ENCODE measurements around the gene ADNP2.

Gene ADNP2

GRCh38 chr18:80086281-80086680 lies 22.8 kb upstream of the ADNP2 start:
- TF ChIP-seq CTCF (IDR thresholded peaks at IDR 0.05; ENCODE audit: low read depth, low read length), result no peak
- no peak for DNase-seq (ENCODE audit: low read depth in 2 of 2)
- H3K4me3 ChIP-seq (replicated peaks in 1 of 2; ENCODE audit: low read depth in 2 of 2, low read length in 2 of 2), result no peak overlapping the region

GRCh38 chr18:80088036-80088435 lies 21.0 kb upstream of the ADNP2 start:
- TF ChIP-seq CTCF (IDR thresholded peaks at IDR 0.05; ENCODE audit: low read depth, low read length), result no peak

GRCh38 chr18:80088823-80089222 lies 20.2 kb upstream of the ADNP2 start:
- no peak for DNase-seq (ENCODE audit: low read depth in 2 of 2)
- no peak for TF ChIP-seq CTCF (IDR thresholded peaks at IDR 0.05; ENCODE audit: low read depth, low read length)
- no peak overlapping the region for H3K4me3 ChIP-seq (replicated peaks in 1 of 2; ENCODE audit: low read depth in 2 of 2, low read length in 2 of 2)

More at GRCh38 chr18:80088036-80088435, 21.0 kb upstream of the ADNP2 start:
- DNase-seq (ENCODE audit: low read depth in 2 of 2), result no peak
- no peak overlapping the region for H3K4me3 ChIP-seq (replicated peaks in 1 of 2; ENCODE audit: low read depth in 2 of 2, low read length in 2 of 2)

- no peak for TF ChIP-seq CTCF (IDR thresholded peaks at IDR 0.05; ENCODE audit: low read depth, low read length)
- no peak for DNase-seq (ENCODE audit: low read depth in 2 of 2)
- no peak overlapping the region for H3K4me3 ChIP-seq (replicated peaks in 1 of 2; ENCODE audit: low read depth in 2 of 2, low read length in 2 of 2)
Measured at GRCh38 chr18:80095414-80095813, 13.6 kb upstream of the ADNP2 start.

- H3K4me3 ChIP-seq (replicated peaks in 1 of 2; ENCODE audit: low read depth in 2 of 2, low read length in 2 of 2), result no peak overlapping the region
- no peak for TF ChIP-seq CTCF (IDR thresholded peaks at IDR 0.05; ENCODE audit: low read depth, low read length)
- no peak for DNase-seq (ENCODE audit: low read depth in 2 of 2)
Measured at GRCh38 chr18:80096032-80096565, 13.0 kb upstream of the ADNP2 start.

GRCh38 chr18:80097201-80097600 lies 11.9 kb upstream of the ADNP2 start:
- TF ChIP-seq CTCF (IDR thresholded peaks at IDR 0.05; ENCODE audit: low read depth, low read length), result no peak
- no peak overlapping the region for H3K4me3 ChIP-seq (replicated peaks in 1 of 2; ENCODE audit: low read depth in 2 of 2, low read length in 2 of 2)
- DNase-seq (ENCODE audit: low read depth in 2 of 2), result no peak

- TF ChIP-seq CTCF (IDR thresholded peaks at IDR 0.05; ENCODE audit: low read depth, low read length), result no peak
- H3K4me3 ChIP-seq (replicated peaks in 1 of 2; ENCODE audit: low read depth in 2 of 2, low read length in 2 of 2), result no peak overlapping the region
- DNase-seq (ENCODE audit: low read depth in 2 of 2), result peak; percentile 29 to 44
Measured at GRCh38 chr18:80103231-80103630, 5.8 kb upstream of the ADNP2 start.

All from cardiac fibroblast (primary cell).